GM12878 (cell line): ENCODE data around the gene OSBPL3. TPM values are rescaled to one million over a fixed set of nuclear protein-coding genes. Genes with fewer than 3 reads are reported as not detected.

ENCODE experiments used
- ATAC-seq: fragments of 200-7000 bp; cut with Tn5 transposase; 3 replicates; pipeline ENCODE4 v1.9.1; 2020; ENCODE audit warnings: mild to moderate bottlenecking, moderate library complexity
- BruUV-seq: library from RNA; stranded (reverse); fragments of 400-500 nt; replicated peaks from 2 replicates; lab custom pipeline; 2021; lab: Mats Ljungman, UMichigan
- CTCF ChIA-PET: fragments of 300-600 bp; sonication (Branson Sonifier 250); formaldehyde crosslinking; extraction: SDS; loops from one replicate; lab custom pipeline; 2021; ENCODE audit warnings: inconsistent platforms; lab: Yijun Ruan, JAX
- POLR2A ChIA-PET: fragments of 350-600 bp; formaldehyde crosslinking; extraction: SDS; loops from one replicate; lab custom pipeline; 2021; ENCODE audit warnings: inconsistent platforms; lab: Charles Lee
- RAD21 ChIA-PET: fragments of 300-600 bp; sonication (Branson Sonifier 250); formaldehyde crosslinking; loops from one replicate; lab custom pipeline; 2023; ENCODE audit warnings: antibody characterized with exemption; ENCODE audit not compliant: unreplicated experiment; lab: Charles Lee
- SMC1A ChIA-PET: fragments of 300-600 bp; sonication (Branson Sonifier 250); formaldehyde crosslinking; loops from one replicate; lab custom pipeline; 2023; ENCODE audit not compliant: unreplicated experiment, uncharacterized antibody; lab: Charles Lee
- DNase-seq: peaks from one replicate; pipeline ENCODE4 v3.0.0-alpha.2; 2011; ENCODE audit warnings: low read depth, low spot score
- FAIRE-seq: peaks from 3 replicates; lab custom pipeline; 2011; peaks lifted over from hg19 to GRCh38; lab: Jason Lieb, UNC
- H2AFZ ChIP-seq: 2 replicates; pipeline ENCODE4 v1.6.0; 2011; ENCODE audit warnings: low read depth, low read length, control low read depth; ENCODE audit not compliant: control insufficient read depth
- H3K27ac ChIP-seq: 2 replicates; pipeline ENCODE4 v1.5.1; 2011; ENCODE audit warnings: control low read depth; ENCODE audit not compliant: control insufficient read depth, insufficient read depth
- H3K27me3 ChIP-seq, 2 experiments: replicated peaks in 1 of 2; 2 replicates each; pipeline versions ENCODE4 v1.6.0 to v1.6.1; 2011; ENCODE audit warnings: low read length in 1 of 2; ENCODE audit not compliant: control insufficient read depth in 2 of 2, insufficient read depth in 2 of 2
- H3K36me3 ChIP-seq, 2 experiments: 2 replicates each; pipeline ENCODE4 v1.5.1; 2011; ENCODE audit warnings: low read length in 1 of 2; ENCODE audit not compliant: control insufficient read depth in 2 of 2, insufficient read depth in 2 of 2
- H3K4me1 ChIP-seq: 2 replicates; pipeline ENCODE4 v1.6.1; 2011; ENCODE audit warnings: mild to moderate bottlenecking, low read length, moderate library complexity, mixed read lengths; ENCODE audit not compliant: control insufficient read depth, insufficient read depth
- H3K4me2 ChIP-seq: 2 replicates; pipeline ENCODE4 v1.6.0; 2011; ENCODE audit warnings: control low read depth; ENCODE audit not compliant: control insufficient read depth, insufficient read depth
- H3K4me3 ChIP-seq: fragments of 200-600 bp; sonication (generic); 2 replicates; pipeline ENCODE4 v1.5.1; 2016
- H3K79me2 ChIP-seq: 2 replicates; pipeline ENCODE4 v1.6.0; 2011; ENCODE audit warnings: low read length; ENCODE audit not compliant: control insufficient read depth, insufficient read depth
- H3K9ac ChIP-seq: 2 replicates; pipeline ENCODE4 v1.8.0; 2011; ENCODE audit warnings: low read length, control low read depth, mixed read lengths; ENCODE audit not compliant: control insufficient read depth, insufficient read depth
- H3K9me3 ChIP-seq: replicated peaks from 3 replicates; pipeline ENCODE4 v1.5.1; 2011; ENCODE audit warnings: mild to moderate bottlenecking, low read length; ENCODE audit not compliant: control insufficient read depth, insufficient read depth
- H4K20me1 ChIP-seq: 2 replicates; pipeline ENCODE4 v1.6.0; 2011; ENCODE audit not compliant: control insufficient read depth, insufficient read depth
- ATF7 ChIP-seq: fragments of 450-650 bp; IDR thresholded peaks from 2 replicates; pipeline ENCODE4 v1.6.1; 2016; ENCODE audit warnings: low read depth, mild to moderate bottlenecking
- HDAC2 ChIP-seq: fragments of 200-600 bp; sonication (generic); IDR thresholded peaks from 2 replicates; pipeline ENCODE4 v1.6.1; 2017
- SUPT20H ChIP-seq: IDR thresholded peaks from 2 replicates; pipeline ENCODE4 v1.6.1; 2011; ENCODE audit warnings: low read depth, mild to moderate bottlenecking, low read length, moderate library complexity, borderline replicate concordance; ENCODE audit not compliant: control insufficient read depth
- WGBS: methylation state at CpG from one replicate; pipeline ENCODE4 v1.1.6; 2016; ENCODE audit warnings: low lambda C conversion rate; ENCODE audit not compliant: insufficient replicate concordance, insufficient coverage; ENCODE audit errors: missing lambda C conversion rate; 5-methylcytosine and 5-hydroxymethylcytosine counted together
- in situ Hi-C: fragments of 300-500 bp; cut with MboI; formaldehyde crosslinking; loops from 9 replicates; pipeline ENCODE4 v1.14.3; 2018; ENCODE audit warnings: mixed read lengths
- intact Hi-C: fragments of 100-400 bp; cut with micrococcal nuclease; formaldehyde crosslinking; loops from one replicate; pipeline ENCODE4 v1.14.2; 2022; ENCODE audit not compliant: unreplicated experiment
- polyA plus RNA-seq, 11 experiments: library from polyadenylated mRNA; depleted of rRNA in 4 of 11; unstranded in 6 of 11; stranded (reverse) in 5 of 11; fragments of >200 nt; fragmentation: Nextera tagmentation in 4 of 11; fragmentation: Illumina TruSeq in 1 of 11; extraction: Ambion mirVana in 4 of 11; extraction: Trizol in 1 of 11; gene quantifications; 1 replicate in 1 of 11; 2 replicates in 10 of 11; pipeline versions ENCODE4 v1.2.1 to v1.2.3, GENCODE V29; 2011 to 2016; ENCODE audit warnings: inconsistent platforms in 2 of 11, missing spikeins in 2 of 11, low read depth in 1 of 11
- total RNA-seq, 4 experiments: library from RNA; depleted of rRNA in 3 of 4; stranded (reverse); fragments of >200 nt in 3 of 4; fragmentation: Illumina TruSeq in 1 of 4; extraction: Trizol in 1 of 4; gene quantifications; 2 replicates each; pipeline versions ENCODE4 v1.2.1 to v1.2.3, GENCODE V29; 2013 to 2021

The OSBPL3 gene
- total and polyA plus RNA-seq, 10 of the 15 experiments (the other 5 are each of a cell fraction or from before 2014, with no cell fraction given) = 6.1 to 46.6 (median 27.0) TPM

DNA sequence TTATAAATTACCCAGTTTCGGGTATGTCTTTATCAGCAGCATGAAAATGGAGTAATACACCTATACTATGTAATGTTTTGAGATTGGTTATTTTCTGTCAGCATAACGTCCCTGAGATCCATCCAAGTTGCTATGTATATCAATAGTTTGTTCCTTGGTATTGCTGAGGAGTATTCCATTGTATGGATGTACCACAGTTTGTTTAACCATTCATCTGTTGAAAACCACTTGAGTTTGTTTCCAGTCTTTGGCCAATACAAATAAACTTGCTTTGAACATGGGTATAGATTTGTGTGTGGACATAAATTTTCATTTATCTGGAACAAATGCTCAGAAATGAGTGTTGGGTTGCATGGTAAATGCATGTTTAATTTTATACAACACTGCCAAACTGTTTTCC is 119.4 kb downstream of the OSBPL3 start:
- CTCF ChIA-PET = interaction anchor here (1.6 kb wide), 1 partner anchor 210 kb away, joined by 4 read pairs; no protein-coding TSS in a partner anchor
- intact Hi-C loops = no loop called here
- H3K36me3 ChIP-seq = peaks cover 5 to 17% of the 10 kb centered on the region in 2 experiments

DNA sequence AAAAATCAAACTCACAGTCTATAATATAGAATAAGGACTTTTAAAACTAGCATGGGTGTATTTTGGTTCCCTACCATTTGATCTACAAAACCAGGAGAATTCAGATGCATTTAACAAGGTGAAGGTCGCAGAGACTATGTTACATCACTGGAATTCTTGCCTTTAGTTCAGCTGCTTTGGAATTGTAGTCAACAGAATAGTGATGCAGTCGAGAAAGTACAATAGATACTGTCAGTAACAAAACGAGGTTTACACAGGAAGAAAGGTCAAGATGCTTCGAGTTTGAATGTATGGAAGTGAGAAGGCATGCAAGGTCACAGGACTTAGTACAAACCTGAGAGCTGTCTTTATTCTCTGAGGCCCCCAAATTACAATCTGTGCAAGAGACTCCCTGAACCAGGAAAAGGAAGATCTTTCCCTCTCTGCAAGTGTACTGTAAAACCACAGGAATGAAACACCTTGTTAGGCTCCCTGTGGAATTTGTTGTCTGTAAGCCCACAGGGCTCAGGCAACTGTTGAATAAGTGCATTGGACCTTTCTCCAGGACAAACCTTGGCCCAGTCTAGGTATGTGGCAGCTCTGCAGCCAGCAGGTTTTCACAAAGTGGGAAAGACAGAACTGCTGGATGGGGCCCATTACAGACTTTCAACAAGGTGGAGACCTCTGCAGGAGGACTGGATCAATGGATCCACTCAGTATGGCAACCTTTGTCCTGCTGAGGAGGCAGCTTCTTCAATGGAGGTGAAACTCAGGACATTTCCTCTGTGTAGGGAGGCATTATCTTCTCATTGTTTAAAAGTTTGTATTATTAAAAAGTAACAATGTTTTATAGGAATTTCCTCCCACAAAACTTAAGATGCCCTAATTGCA is 121.6 kb downstream of the OSBPL3 start:
- no peak overlapping the region for H2AFZ ChIP-seq
- no peaks in the 10 kb centered on the region for H3K79me2 ChIP-seq
- H4K20me1 ChIP-seq = no peaks in the 10 kb centered on the region
- no peak for DNase-seq
- no peaks in the 10 kb centered on the region for H3K27me3 ChIP-seq
- ChIA-PET POLR2A (interaction anchor here (1.0 kb wide), 1 partner anchor 10 kb away, joined by 3 read pairs; no protein-coding TSS in a partner anchor), CTCF (interaction anchor here (0.6 to 0.7 kb wide), 2 partner anchors 30 to 121 kb away, joined by 3 read pairs; partner anchors contain the start of gene OSBPL3), RAD21 (no interaction called here), SMC1A (interaction anchor here (0.6 to 2.2 kb wide), 8 partner anchors 13 to 92 kb away, joined by 3 to 9 read pairs (median 4); no protein-coding TSS in a partner anchor)
- no peak overlapping the region for H3K4me3 ChIP-seq
- no peaks in the 10 kb centered on the region for H3K4me1 ChIP-seq
- H3K4me2 ChIP-seq = no peak overlapping the region
- FAIRE-seq = no peak
- ATAC-seq = no peak
- in situ Hi-C loops (no loop called here), intact Hi-C loops (no loop called here)
- no peak for TF ChIP-seq SUPT20H
- BruUV-seq = no TSS peak
- WGBS = 86% methylated on average over 4 of the region's 4 CpGs
- no peak overlapping the region for H3K9ac ChIP-seq
- H3K9me3 ChIP-seq = no peaks in the 10 kb centered on the region
- peaks cover 2 to 13% of the 10 kb centered on the region in 2 experiments; a peak in 3 of 4 replicates for H3K36me3 ChIP-seq
- no peak overlapping the region for H3K27ac ChIP-seq

More for the DNA sequence above, 119.4 kb downstream of the OSBPL3 start:
- BruUV-seq = no TSS peak
- Histone ChIP-seq H3K4me1 (no peaks in the 10 kb centered on the region), H3K79me2 (no peaks in the 10 kb centered on the region), H4K20me1 (no peaks in the 10 kb centered on the region), H2AFZ (no peak overlapping the region), H3K4me2 (no peak overlapping the region), H3K27ac (no peak overlapping the region), H3K9ac (no peak overlapping the region), H3K27me3 (no peaks in the 10 kb centered on the region), H3K9me3 (no peaks in the 10 kb centered on the region), H3K4me3 (no peak overlapping the region)
- FAIRE-seq = no peak
- WGBS = 93% methylated on average over 2 of the region's 2 CpGs
- TF ChIP-seq HDAC2 = no peak
- TF ChIP-seq ATF7 = no peak
- ATAC-seq = no peak
- RAD21 ChIA-PET = no interaction called here
- SMC1A ChIA-PET = interaction anchor here (1.0 to 1.1 kb wide), 2 partner anchors 9 to 111 kb away, joined by 3 read pairs; no protein-coding TSS in a partner anchor
- in situ Hi-C loops = no loop called here
- POLR2A ChIA-PET = no interaction called here
- DNase-seq = no peak
